Activated naive CD8-positive, alpha-beta T cell treated with anti-CD3 and anti-CD28 coated beads for 36 hours (primary cell): Measurements from ENCODE around the gene FGD6. TPM values are rescaled to one million over a fixed set of nuclear protein-coding genes. Genes with fewer than 3 reads are reported as not detected.

Experiments used
- DNase-seq: peaks from one replicate; pipeline ENCODE4 v3.0.0; 2021
- H3K27ac Mint-ChIP-seq: one replicate; pipeline ENCODE4 v1.8.0; 2022; ENCODE audit warnings: mild to moderate bottlenecking, moderate library complexity, mixed read lengths
- H3K27me3 Mint-ChIP-seq: one replicate; pipeline ENCODE4 v1.8.0; 2022; ENCODE audit warnings: mild to moderate bottlenecking, mixed read lengths
- H3K36me3 Mint-ChIP-seq: one replicate; pipeline ENCODE4 v1.8.0; 2021; ENCODE audit warnings: mild to moderate bottlenecking, mixed read lengths
- H3K4me1 Mint-ChIP-seq: one replicate; pipeline ENCODE4 v1.8.0; 2021; ENCODE audit warnings: mixed read lengths
- H3K4me3 Mint-ChIP-seq: one replicate; pipeline ENCODE4 v1.8.0; 2022; ENCODE audit warnings: mild to moderate bottlenecking, moderate library complexity, mixed read lengths
- H3K9me3 Mint-ChIP-seq: one replicate; pipeline ENCODE4 v1.8.0; 2022; ENCODE audit warnings: mixed read lengths
- total RNA-seq, 2 experiments: library from RNA; stranded (reverse); gene quantifications; one replicate each; pipeline ENCODE4 v1.2.3, GENCODE V29; 2021

FGD6 gene
- total RNA-seq, 2 experiments from 2014 or later: 0.70 to 0.87 TPM

GRCh38 chr12:95185072-95185471 is 32.2 kb downstream of the FGD6 start:
- Mint-ChIP-seq H3K9me3 (no peaks in the 10 kb centered on the region), H3K27me3 (no peaks in the 10 kb centered on the region), H3K4me3 (no peak overlapping the region), H3K36me3 (no peaks in the 10 kb centered on the region), H3K4me1 (peaks cover 6% of the 10 kb centered on the region), H3K27ac (no peak overlapping the region)
- no peak for DNase-seq

- H3K4me3 Mint-ChIP-seq: no peak overlapping the region
- DNase-seq: no peak
- H3K27ac Mint-ChIP-seq: no peak overlapping the region
- no peaks in the 10 kb centered on the region for H3K27me3 Mint-ChIP-seq
- no peaks in the 10 kb centered on the region for H3K9me3 Mint-ChIP-seq
- peaks cover 6% of the 10 kb centered on the region for H3K4me1 Mint-ChIP-seq
- H3K36me3 Mint-ChIP-seq: no peaks in the 10 kb centered on the region
These were observed 33.1 kb downstream of the FGD6 start for GRCh38 chr12:95184121-95184520.

- no peak overlapping the region for H3K4me3 Mint-ChIP-seq
- no peak for DNase-seq
- H3K36me3 Mint-ChIP-seq: no peaks in the 10 kb centered on the region
- no peaks in the 10 kb centered on the region for H3K9me3 Mint-ChIP-seq
- peaks cover 6% of the 10 kb centered on the region for H3K4me1 Mint-ChIP-seq
- H3K27me3 Mint-ChIP-seq: no peaks in the 10 kb centered on the region
- H3K27ac Mint-ChIP-seq: no peak overlapping the region
These were observed 34.3 kb downstream of the FGD6 start for GRCh38 chr12:95182868-95183415.

GRCh38 chr12:95181103-95181502 is 36.2 kb downstream of the FGD6 start:
- no peaks in the 10 kb centered on the region for H3K9me3 Mint-ChIP-seq

GRCh38 chr12:95179011-95179410 is 38.3 kb downstream of the FGD6 start:
- H3K4me3 Mint-ChIP-seq: no peak overlapping the region
- no peak for DNase-seq
- no peaks in the 10 kb centered on the region for H3K36me3 Mint-ChIP-seq
- H3K27ac Mint-ChIP-seq: no peak overlapping the region
- no peaks in the 10 kb centered on the region for H3K27me3 Mint-ChIP-seq
- H3K4me1 Mint-ChIP-seq: peaks cover 6% of the 10 kb centered on the region
- no peaks in the 10 kb centered on the region for H3K9me3 Mint-ChIP-seq

More at GRCh38 chr12:95181103-95181502, 36.2 kb downstream of the FGD6 start:
- DNase-seq: no peak
- Mint-ChIP-seq H3K27ac (no peak overlapping the region), H3K27me3 (no peaks in the 10 kb centered on the region), H3K4me3 (no peak overlapping the region), H3K4me1 (peaks cover 6% of the 10 kb centered on the region), H3K36me3 (no peaks in the 10 kb centered on the region)

- no peaks in the 10 kb centered on the region for H3K27me3 Mint-ChIP-seq
- no peaks in the 10 kb centered on the region for H3K36me3 Mint-ChIP-seq
- no peak overlapping the region for H3K27ac Mint-ChIP-seq
- no peaks in the 10 kb centered on the region for H3K9me3 Mint-ChIP-seq
- DNase-seq: no peak
- no peak overlapping the region for H3K4me3 Mint-ChIP-seq
- peaks cover 4% of the 10 kb centered on the region for H3K4me1 Mint-ChIP-seq
These were observed 39.1 kb downstream of the FGD6 start for GRCh38 chr12:95178136-95178535.

GRCh38 chr12:95177201-95177768 is 40.0 kb downstream of the FGD6 start:
- no peak for DNase-seq
- Mint-ChIP-seq H3K36me3 (no peaks in the 10 kb centered on the region), H3K4me3 (no peak overlapping the region), H3K27me3 (no peaks in the 10 kb centered on the region), H3K27ac (no peak overlapping the region), H3K4me1 (no peaks in the 10 kb centered on the region), H3K9me3 (no peaks in the 10 kb centered on the region)

- Mint-ChIP-seq H3K9me3 (no peaks in the 10 kb centered on the region), H3K4me1 (no peaks in the 10 kb centered on the region), H3K36me3 (no peaks in the 10 kb centered on the region), H3K4me3 (no peak overlapping the region), H3K27me3 (no peaks in the 10 kb centered on the region), H3K27ac (no peak overlapping the region)
- DNase-seq: no peak
These were observed 43.6 kb downstream of the FGD6 start for GRCh38 chr12:95173392-95174251.

- Mint-ChIP-seq H3K27me3 (no peaks in the 10 kb centered on the region), H3K4me3 (no peak overlapping the region), H3K9me3 (no peaks in the 10 kb centered on the region), H3K36me3 (no peaks in the 10 kb centered on the region), H3K4me1 (no peaks in the 10 kb centered on the region), H3K27ac (no peak overlapping the region)
- DNase-seq: no peak
These were observed 47.9 kb downstream of the FGD6 start for GRCh38 chr12:95169368-95169767.

- Mint-ChIP-seq H3K27me3 (no peaks in the 10 kb centered on the region), H3K9me3 (no peaks in the 10 kb centered on the region), H3K4me1 (no peaks in the 10 kb centered on the region), H3K27ac (no peak overlapping the region), H3K4me3 (no peak overlapping the region), H3K36me3 (no peaks in the 10 kb centered on the region)
- no peak for DNase-seq
These were observed 48.5 kb downstream of the FGD6 start for GRCh38 chr12:95168746-95169145.

- no peak for DNase-seq
- Mint-ChIP-seq H3K27me3 (no peaks in the 10 kb centered on the region), H3K4me3 (no peak overlapping the region), H3K27ac (no peak overlapping the region), H3K9me3 (no peaks in the 10 kb centered on the region), H3K4me1 (no peaks in the 10 kb centered on the region), H3K36me3 (no peaks in the 10 kb centered on the region)
These were observed 52.6 kb downstream of the FGD6 start for GRCh38 chr12:95164656-95165055.

- H3K9me3 Mint-ChIP-seq: peaks cover 1% of the 10 kb centered on the region
- no peaks in the 10 kb centered on the region for H3K27me3 Mint-ChIP-seq
- H3K27ac Mint-ChIP-seq: no peak overlapping the region
- H3K36me3 Mint-ChIP-seq: no peaks in the 10 kb centered on the region
- no peak for DNase-seq
- H3K4me3 Mint-ChIP-seq: no peak overlapping the region
- H3K4me1 Mint-ChIP-seq: no peaks in the 10 kb centered on the region
These were observed 58.3 kb downstream of the FGD6 start for GRCh38 chr12:95158919-95159318.

GRCh38 chr12:95151821-95152220 is 65.4 kb downstream of the FGD6 start:
- no peaks in the 10 kb centered on the region for H3K27me3 Mint-ChIP-seq
- DNase-seq: no peak
- no peaks in the 10 kb centered on the region for H3K36me3 Mint-ChIP-seq
- H3K27ac Mint-ChIP-seq: no peak overlapping the region
- no peak overlapping the region for H3K4me3 Mint-ChIP-seq
- H3K4me1 Mint-ChIP-seq: no peaks in the 10 kb centered on the region
- H3K9me3 Mint-ChIP-seq: peaks cover under 1% of the 10 kb centered on the region

GRCh38 chr12:95151406-95151805 is 65.9 kb downstream of the FGD6 start:
- Mint-ChIP-seq H3K27me3 (no peaks in the 10 kb centered on the region), H3K4me3 (no peak overlapping the region), H3K9me3 (no peaks in the 10 kb centered on the region), H3K4me1 (no peaks in the 10 kb centered on the region), H3K36me3 (no peaks in the 10 kb centered on the region), H3K27ac (no peak overlapping the region)
- no peak for DNase-seq

- no peaks in the 10 kb centered on the region for H3K9me3 Mint-ChIP-seq
- no peak overlapping the region for H3K4me3 Mint-ChIP-seq
- no peaks in the 10 kb centered on the region for H3K27me3 Mint-ChIP-seq
- no peaks in the 10 kb centered on the region for H3K4me1 Mint-ChIP-seq
- no peak for DNase-seq
- no peaks in the 10 kb centered on the region for H3K36me3 Mint-ChIP-seq
- H3K27ac Mint-ChIP-seq: no peak overlapping the region
These were observed 66.8 kb downstream of the FGD6 start for GRCh38 chr12:95150501-95150900.

GRCh38 chr12:95147866-95148265 is 69.4 kb downstream of the FGD6 start:
- Mint-ChIP-seq H3K27me3 (no peaks in the 10 kb centered on the region), H3K27ac (no peak overlapping the region), H3K4me3 (no peak overlapping the region), H3K9me3 (no peaks in the 10 kb centered on the region), H3K36me3 (no peaks in the 10 kb centered on the region), H3K4me1 (no peaks in the 10 kb centered on the region)
- no peak for DNase-seq
